MM.1S (cell line): Measurements from ENCODE around the gene FARS2.

Source experiments
- DNase-seq: peaks from one replicate; pipeline ENCODE4 v3.0.0-alpha.2; 2015
- H2AFZ ChIP-seq: fragments of 300-600 bp; sonication (generic); 2 replicates; pipeline ENCODE4 v1.6.0; 2016; ENCODE audit warnings: antibody characterized with exemption, low read length
- H3F3A ChIP-seq: fragments of 300-600 bp; sonication (generic); 2 replicates; pipeline ENCODE4 v1.6.1; 2016; ENCODE audit warnings: mild to moderate bottlenecking, antibody characterized with exemption, low read length, moderate library complexity, mixed read lengths; ENCODE audit not compliant: insufficient read depth
- H3K27ac ChIP-seq: fragments of 300-600 bp; sonication (generic); 2 replicates; pipeline ENCODE4 v1.5.1; 2016; ENCODE audit warnings: mild to moderate bottlenecking, low read length
- H3K27me3 ChIP-seq: fragments of 300-600 bp; sonication (generic); replicated peaks from 2 replicates; pipeline ENCODE4 v1.6.0; 2016; ENCODE audit warnings: low read length; ENCODE audit not compliant: insufficient read depth
- H3K36me3 ChIP-seq: fragments of 300-600 bp; sonication (generic); replicated peaks from 2 replicates; pipeline ENCODE4 v1.6.1; 2016; ENCODE audit warnings: mild to moderate bottlenecking, low read length, mixed read lengths; ENCODE audit not compliant: insufficient read depth
- H3K4me1 ChIP-seq: fragments of 300-600 bp; sonication (generic); 2 replicates; pipeline ENCODE4 v1.6.1; 2016; ENCODE audit warnings: low read length, mixed read lengths
- H3K4me2 ChIP-seq: fragments of 300-600 bp; sonication (generic); 2 replicates; pipeline ENCODE4 v1.6.0; 2016; ENCODE audit warnings: low read depth, low read length
- H3K4me3 ChIP-seq: fragments of 300-600 bp; sonication (generic); 2 replicates; pipeline ENCODE4 v1.5.1; 2016; ENCODE audit warnings: low read length, mixed read lengths
- H3K79me2 ChIP-seq: fragments of 300-600 bp; sonication (generic); 2 replicates; pipeline ENCODE4 v1.6.1; 2016; ENCODE audit warnings: mixed run types, low read length, mixed read lengths
- H3K9ac ChIP-seq: fragments of 300-600 bp; sonication (generic); 2 replicates; pipeline ENCODE4 v1.6.1; 2016; ENCODE audit warnings: low read length, mixed read lengths
- H3K9me2 ChIP-seq: fragments of 300-600 bp; sonication (generic); replicated peaks from 2 replicates; pipeline ENCODE4 v1.6.1; 2016; ENCODE audit warnings: mild to moderate bottlenecking, low read length, mixed read lengths; ENCODE audit not compliant: insufficient read depth
- H3K9me3 ChIP-seq: fragments of 300-600 bp; sonication (generic); replicated peaks from 2 replicates; pipeline ENCODE4 v1.6.1; 2016; ENCODE audit warnings: mild to moderate bottlenecking, low read length, mixed read lengths; ENCODE audit not compliant: insufficient read depth
- H4K20me1 ChIP-seq: fragments of 300-600 bp; sonication (generic); 2 replicates; pipeline ENCODE4 v1.6.1; 2016; ENCODE audit warnings: mild to moderate bottlenecking, low read length, moderate library complexity, mixed read lengths; ENCODE audit not compliant: insufficient read depth
- CTCF ChIP-seq: fragments of 300-600 bp; sonication (generic); IDR thresholded peaks from 2 replicates; pipeline ENCODE4 v1.5.1; 2016; ENCODE audit warnings: antibody characterized with exemption, low read length, mixed read lengths
- EZH2 ChIP-seq: fragments of 300-600 bp; sonication (generic); optimal IDR thresholded peaks from 2 replicates; pipeline ENCODE3; 2017; ENCODE audit warnings: low read depth, mild to moderate bottlenecking, antibody characterized with exemption, low read length, mixed read lengths
- EZH2phosphoT487 ChIP-seq: fragments of 300-600 bp; sonication (generic); IDR thresholded peaks from 2 replicates; pipeline ENCODE4 v1.6.1; 2018; ENCODE audit warnings: antibody characterized with exemption, low read length

The FARS2 gene

GRCh38 chr6:5274231-5274630, 12.9 kb downstream of the FARS2 start:
- H3K27me3 ChIP-seq: no peaks in the 10 kb centered on the region
- H3K27ac ChIP-seq: no peak overlapping the region
- H3F3A ChIP-seq: no peaks in the 10 kb centered on the region
- H3K4me1 ChIP-seq: no peaks in the 10 kb centered on the region
- no peak overlapping the region for H2AFZ ChIP-seq
- H4K20me1 ChIP-seq: no peaks in the 10 kb centered on the region
- H3K36me3 ChIP-seq: no peaks in the 10 kb centered on the region
- no peak overlapping the region for H3K4me3 ChIP-seq
- H3K79me2 ChIP-seq: peaks cover 11% of the 10 kb centered on the region; the same call in 1 of the 2 replicates
- no peak for TF ChIP-seq EZH2
- TF ChIP-seq EZH2phosphoT487: no peak
- TF ChIP-seq CTCF: no peak
- no peak overlapping the region for H3K4me2 ChIP-seq
- no peaks in the 10 kb centered on the region for H3K9me2 ChIP-seq
- DNase-seq: no peak
- no peak overlapping the region for H3K9ac ChIP-seq
- H3K9me3 ChIP-seq: no peaks in the 10 kb centered on the region

GRCh38 chr6:5275497-5275896, 14.2 kb downstream of the FARS2 start:
- no peaks in the 10 kb centered on the region for H3F3A ChIP-seq
- H2AFZ ChIP-seq: no peak overlapping the region
- H4K20me1 ChIP-seq: no peaks in the 10 kb centered on the region
- no peaks in the 10 kb centered on the region for H3K9me3 ChIP-seq
- no peaks in the 10 kb centered on the region for H3K9me2 ChIP-seq
- no peak overlapping the region for H3K4me3 ChIP-seq
- no peaks in the 10 kb centered on the region for H3K4me1 ChIP-seq
- no peaks in the 10 kb centered on the region for H3K36me3 ChIP-seq
- H3K79me2 ChIP-seq: peaks cover 7% of the 10 kb centered on the region; the same call in 1 of the 2 replicates
- no peak overlapping the region for H3K4me2 ChIP-seq
- no peak for DNase-seq
- TF ChIP-seq CTCF (no peak), EZH2 (no peak), EZH2phosphoT487 (no peak)
- H3K27ac ChIP-seq: no peak overlapping the region
- no peak overlapping the region for H3K9ac ChIP-seq
- no peaks in the 10 kb centered on the region for H3K27me3 ChIP-seq

GRCh38 chr6:5276581-5276980, 15.3 kb downstream of the FARS2 start:
- H3K4me2 ChIP-seq: no peak overlapping the region
- H3K9ac ChIP-seq: no peak overlapping the region
- H3K27me3 ChIP-seq: no peaks in the 10 kb centered on the region
- no peaks in the 10 kb centered on the region for H3K9me2 ChIP-seq
- no peaks in the 10 kb centered on the region for H3K36me3 ChIP-seq
- no peak for TF ChIP-seq EZH2phosphoT487
- no peak for TF ChIP-seq EZH2
- TF ChIP-seq CTCF: no peak
- no peaks in the 10 kb centered on the region for H3K9me3 ChIP-seq
- H4K20me1 ChIP-seq: no peaks in the 10 kb centered on the region
- H2AFZ ChIP-seq: no peak overlapping the region
- no peak overlapping the region for H3K4me3 ChIP-seq
- H3K4me1 ChIP-seq: no peaks in the 10 kb centered on the region
- H3K27ac ChIP-seq: no peak overlapping the region
- no peak for DNase-seq
- no peaks in the 10 kb centered on the region for H3F3A ChIP-seq
- H3K79me2 ChIP-seq: peaks cover 3% of the 10 kb centered on the region; the same call in 1 of the 2 replicates
